GM12801 (cell line): ENCODE results near the gene SMPD3.

Experiments used
- TF ChIP-seq, protein P1 (sequence below): IDR thresholded peaks from one replicate; pipeline ENCODE4 v1.5.1; 2011; ENCODE audit warnings: control low read depth; ENCODE audit not compliant: insufficient read length; ENCODE audit errors: extremely low read depth

SMPD3 gene

DNA sequence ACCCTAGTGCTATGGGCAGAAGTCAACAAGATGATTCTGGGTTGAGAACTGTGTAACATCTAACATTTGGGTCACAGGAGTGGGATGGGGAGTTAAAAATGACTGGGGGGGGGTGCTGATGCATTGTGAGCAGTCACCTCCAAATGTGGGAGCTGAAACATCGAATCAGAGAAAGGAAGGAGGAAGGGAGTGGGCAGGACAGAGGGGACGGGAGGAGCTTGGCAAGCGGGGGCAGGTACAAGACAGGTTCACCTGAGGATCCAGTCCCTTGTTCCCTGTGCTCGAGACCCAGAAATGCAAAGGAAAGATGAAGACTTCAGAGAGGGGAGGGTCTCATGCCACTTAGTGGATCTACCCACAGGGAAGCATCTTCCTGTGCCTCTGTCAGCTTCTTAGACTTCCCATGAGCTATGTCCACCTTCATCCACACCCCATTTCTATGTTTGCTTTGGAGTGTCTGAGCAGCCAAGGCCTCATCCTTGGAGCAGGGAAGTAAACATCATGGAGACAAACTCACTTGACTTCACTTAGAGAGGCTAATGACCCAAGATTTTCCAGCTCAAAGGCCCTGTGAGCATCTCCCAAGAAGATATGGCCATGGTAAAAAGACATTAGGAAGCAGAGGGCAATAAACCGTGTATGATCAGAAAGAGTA is 20.5 kb downstream of the SMPD3 start:
- TF ChIP-seq, protein P1, sequence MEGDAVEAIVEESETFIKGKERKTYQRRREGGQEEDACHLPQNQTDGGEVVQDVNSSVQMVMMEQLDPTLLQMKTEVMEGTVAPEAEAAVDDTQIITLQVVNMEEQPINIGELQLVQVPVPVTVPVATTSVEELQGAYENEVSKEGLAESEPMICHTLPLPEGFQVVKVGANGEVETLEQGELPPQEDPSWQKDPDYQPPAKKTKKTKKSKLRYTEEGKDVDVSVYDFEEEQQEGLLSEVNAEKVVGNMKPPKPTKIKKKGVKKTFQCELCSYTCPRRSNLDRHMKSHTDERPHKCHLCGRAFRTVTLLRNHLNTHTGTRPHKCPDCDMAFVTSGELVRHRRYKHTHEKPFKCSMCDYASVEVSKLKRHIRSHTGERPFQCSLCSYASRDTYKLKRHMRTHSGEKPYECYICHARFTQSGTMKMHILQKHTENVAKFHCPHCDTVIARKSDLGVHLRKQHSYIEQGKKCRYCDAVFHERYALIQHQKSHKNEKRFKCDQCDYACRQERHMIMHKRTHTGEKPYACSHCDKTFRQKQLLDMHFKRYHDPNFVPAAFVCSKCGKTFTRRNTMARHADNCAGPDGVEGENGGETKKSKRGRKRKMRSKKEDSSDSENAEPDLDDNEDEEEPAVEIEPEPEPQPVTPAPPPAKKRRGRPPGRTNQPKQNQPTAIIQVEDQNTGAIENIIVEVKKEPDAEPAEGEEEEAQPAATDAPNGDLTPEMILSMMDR = no peak

DNA sequence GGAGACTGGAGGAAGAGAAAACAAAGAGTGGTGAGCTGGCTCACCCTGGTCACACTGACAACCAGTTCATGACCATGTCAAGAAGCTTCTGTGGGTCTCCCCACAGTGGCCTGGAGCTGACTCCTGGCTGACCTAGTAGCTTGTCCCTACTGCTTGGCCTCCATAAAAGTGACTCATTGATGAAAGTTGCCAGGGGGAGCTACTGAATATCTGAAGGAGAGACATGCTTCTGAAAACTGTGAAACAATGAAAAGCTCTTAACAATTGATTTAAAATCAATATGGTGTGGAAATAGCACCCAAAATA is 22.0 kb downstream of the SMPD3 start:
- TF ChIP-seq, protein P1 = no peak

DNA sequence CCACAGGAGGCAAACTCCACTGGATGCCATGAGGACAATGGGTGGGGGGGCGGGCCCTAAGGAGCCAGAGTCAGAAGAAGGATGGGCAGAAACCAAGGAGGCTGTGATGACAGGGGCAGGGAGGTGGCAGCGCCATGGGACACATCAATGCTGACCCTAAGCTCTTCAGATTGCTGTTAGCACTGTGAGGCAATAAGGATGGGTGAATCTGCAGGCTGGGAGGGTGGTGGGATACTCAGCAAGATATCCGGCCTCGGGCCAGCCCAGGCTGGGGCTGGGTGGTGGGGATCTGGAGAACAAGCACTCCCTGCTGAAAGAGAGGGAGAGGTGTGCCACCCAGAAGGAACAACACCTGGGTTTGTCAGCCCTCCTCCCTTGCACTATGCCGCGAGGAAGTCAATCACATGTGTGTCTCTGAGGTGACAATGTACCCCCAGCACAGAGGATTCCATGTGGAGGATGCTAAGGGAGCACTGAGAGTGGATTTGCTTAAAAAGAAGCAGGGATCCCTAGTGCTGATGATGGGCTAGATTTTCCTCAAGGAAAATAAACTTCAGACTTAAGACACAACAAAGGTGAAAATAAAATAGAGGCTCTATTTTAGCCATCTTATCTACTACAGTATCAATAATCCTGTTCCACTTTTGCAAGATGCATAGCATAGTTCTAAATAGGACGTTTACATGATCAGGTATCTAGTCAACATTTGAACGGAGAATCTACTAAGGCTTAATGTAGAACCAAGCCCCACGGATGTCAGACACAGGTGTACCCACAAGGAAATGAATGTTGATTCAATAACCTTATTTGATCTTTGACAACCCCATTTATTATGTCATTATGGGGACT is 22.6 kb downstream of the SMPD3 start:
- TF ChIP-seq, protein P1 = no peak

DNA sequence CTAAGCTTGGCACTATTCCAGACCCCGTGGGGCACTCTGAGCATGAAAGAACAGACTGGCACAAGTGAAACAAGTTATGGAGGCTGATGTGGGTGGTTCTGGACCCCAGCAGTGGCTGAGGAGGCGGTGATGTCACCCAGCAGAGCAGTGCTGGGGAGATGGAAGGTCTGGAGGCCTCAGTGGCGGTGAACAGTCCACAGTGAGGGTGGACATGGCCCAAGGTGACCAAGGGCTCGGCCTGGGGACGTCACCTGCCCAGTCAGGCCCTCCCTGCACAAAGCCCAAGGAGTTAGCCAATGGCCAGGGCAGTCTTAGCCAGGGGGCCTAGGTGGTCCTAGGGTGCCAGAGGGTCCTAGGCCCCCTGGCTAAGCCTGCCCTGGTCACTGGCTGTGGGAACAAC is 24.5 kb downstream of the SMPD3 start:
- TF ChIP-seq, protein P1 = no peak

DNA sequence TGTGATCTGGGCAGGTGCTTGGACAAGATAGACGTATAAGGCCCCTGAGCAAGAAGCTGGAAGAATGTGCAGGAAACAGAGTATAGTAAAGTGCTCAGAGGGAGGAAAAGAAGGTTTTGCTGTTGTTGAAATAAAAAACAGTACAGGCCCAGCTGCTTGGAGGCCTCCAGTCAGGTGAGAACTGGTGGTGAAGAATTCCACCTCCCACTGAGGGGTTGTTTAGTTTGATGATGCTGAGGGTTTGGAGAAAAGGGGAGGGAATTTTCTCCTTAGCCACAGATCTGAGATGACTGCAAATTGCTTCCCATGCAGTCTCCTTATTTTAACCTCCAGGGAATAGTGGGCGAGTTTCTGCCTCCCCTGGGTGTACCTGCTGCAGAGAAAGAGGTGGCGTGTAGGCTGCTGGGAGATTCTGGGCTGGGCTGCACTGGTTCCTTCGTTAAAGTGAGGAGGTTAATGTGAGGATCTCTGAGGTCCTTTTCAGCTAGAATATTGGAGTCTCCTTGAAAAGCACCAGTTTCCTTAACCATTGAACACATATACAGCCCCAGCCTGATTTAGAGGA is 25.8 kb downstream of the SMPD3 start:
- TF ChIP-seq, protein P1 = no peak

DNA sequence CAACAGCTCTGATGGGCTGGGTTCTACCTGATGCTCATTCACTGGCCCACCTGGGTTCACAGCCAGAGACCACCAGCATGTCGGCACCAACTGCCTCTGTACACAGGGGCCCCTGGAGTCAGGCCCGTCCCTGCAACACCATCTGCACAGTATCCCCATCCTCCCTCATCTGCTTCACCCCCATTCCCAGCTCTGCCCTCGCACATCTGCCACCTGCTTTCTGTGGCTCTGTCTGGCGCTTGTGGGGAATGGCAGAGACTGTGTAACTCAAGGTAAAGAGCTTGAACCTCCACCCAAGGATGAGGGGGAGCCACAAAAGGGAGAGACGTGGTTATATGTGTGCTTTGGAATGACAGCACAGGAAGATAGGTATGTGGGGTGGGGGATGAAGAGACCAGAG is 27.2 kb downstream of the SMPD3 start:
- TF ChIP-seq, protein P1 = no peak

DNA sequence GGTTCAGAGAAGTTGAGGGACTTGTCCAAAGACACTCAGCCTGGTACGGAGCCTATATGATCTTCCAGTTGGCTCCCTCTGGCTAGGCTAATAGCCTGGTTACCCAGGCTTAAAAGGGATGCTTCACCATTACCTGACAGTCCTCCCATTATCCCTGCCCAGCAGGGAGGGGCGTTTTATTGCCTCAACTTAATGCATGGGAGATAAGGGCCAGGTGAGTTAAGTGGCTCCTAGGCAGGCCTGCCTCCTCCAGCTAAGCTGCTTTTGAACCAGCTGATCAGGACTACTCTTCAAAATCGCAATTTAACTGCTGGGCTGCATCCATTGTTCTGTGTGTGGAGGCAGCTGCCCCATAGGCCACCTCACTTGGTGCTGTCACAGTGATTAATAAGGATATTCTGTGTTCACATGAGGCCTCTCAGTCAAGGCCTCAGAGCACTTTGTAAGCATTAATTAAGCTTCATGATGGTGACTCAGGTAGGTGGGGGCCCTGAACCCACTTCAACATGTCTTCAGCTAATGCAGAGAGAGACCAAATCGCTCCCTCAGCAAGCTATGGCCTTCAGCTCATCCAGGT is 27.9 kb downstream of the SMPD3 start:
- TF ChIP-seq, protein P1 = no peak
